Kidney (tissue), 14 donors: Measurements from ENCODE around the gene TMEM114. TPM values are rescaled to one million over a fixed set of nuclear protein-coding genes. Genes with fewer than 3 reads are reported as not detected.

ENCODE experiments used
- DNase-seq, 5 donors: peaks; one replicate each; pipeline ENCODE4 v3.0.0-alpha.2; 2013 to 2020
- FAIRE-seq: peaks from 2 replicates; lab custom pipeline; 2012; peaks lifted over from hg19 to GRCh38; lab: Jason Lieb, UNC
- H3K27ac ChIP-seq, 2 donors: one replicate each; pipeline ENCODE4 v1.7.0; 2013; ENCODE audit warnings: low read depth in 2 of 2, low read length in 2 of 2, inconsistent platforms in 1 of 2
- H3K27me3 ChIP-seq: one replicate; pipeline ENCODE4 v1.7.1; 2013; ENCODE audit warnings: low read length, inconsistent platforms; ENCODE audit not compliant: control insufficient read depth, insufficient read depth
- H3K36me3 ChIP-seq, 3 donors: one replicate each; pipeline versions ENCODE4 v1.7.0 to v1.7.1; 2013; ENCODE audit warnings: low read length in 3 of 3, control low read depth in 1 of 3, inconsistent platforms in 1 of 3; ENCODE audit not compliant: insufficient read depth in 3 of 3, control insufficient read depth in 2 of 3
- H3K4me1 ChIP-seq, 3 donors: one replicate each; pipeline versions ENCODE4 v1.7.0 to v1.7.1; 2013; ENCODE audit warnings: low read length in 3 of 3, inconsistent platforms in 1 of 3, low read depth in 1 of 3; ENCODE audit not compliant: control insufficient read depth in 2 of 3, insufficient read depth in 2 of 3
- H3K4me3 ChIP-seq, 3 donors: one replicate each; pipeline versions ENCODE4 v1.7.0 to v1.8.1; 2013; ENCODE audit warnings: low read length in 3 of 3, control low read depth in 1 of 3, inconsistent platforms in 1 of 3
- H3K9ac ChIP-seq, 3 donors: one replicate each; pipeline versions ENCODE4 v1.7.0 to v1.7.1; 2013; ENCODE audit warnings: low read length in 3 of 3, control low read depth in 1 of 3, inconsistent platforms in 1 of 3
- H3K9me3 ChIP-seq, 3 donors: one replicate each; pipeline versions ENCODE4 v1.7.0 to v1.7.1; 2013; ENCODE audit warnings: low read length in 3 of 3, control low read depth in 1 of 3, inconsistent platforms in 1 of 3; ENCODE audit not compliant: control insufficient read depth in 2 of 3, insufficient read depth in 1 of 3
- intact Hi-C: fragments of 100-400 bp; cut with DNase I; formaldehyde crosslinking; loops from one replicate; pipeline ENCODE4 v1.11.1; 2022
- polyA plus RNA-seq: library from polyadenylated mRNA; stranded (reverse); fragments of 350-450 nt; fragmentation: Illumina TruSeq; extraction: RNeasy Lipid Tissue Mini Kit (QIAGEN cat#74804); gene quantifications from one replicate; pipeline ENCODE4 v1.2.3, GENCODE V29; 2014; ENCODE audit warnings: low read depth, low replicate concordance; ENCODE audit not compliant: insufficient read depth
- total RNA-seq: library from RNA; stranded (reverse); fragmentation: NEBNext Ultra II Directional; extraction: Animal tissue kit (Norgen Biotek cat#: 25700); gene quantifications from one replicate; pipeline ENCODE4 v1.2.1, GENCODE V29; 2021
- TF ChIP-seq, protein P1 (sequence below): IDR thresholded peaks from 3 replicates; pipeline ENCODE4 v1.5.1; 2012; ENCODE audit warnings: mild to moderate bottlenecking, moderate library complexity, borderline replicate concordance; ENCODE audit not compliant: insufficient read depth; ENCODE audit errors: extremely low read depth
- donor health status: control.
- donor health status: control.
- donor health status: control.
- donor health status: control.
- donor health status: control.
- donor health status: DM: yes; HTN: yes; CAD: no.
- donor health status: Normal renal cell carcinoma (clear cell type).

TMEM114 gene
- total and polyA plus RNA-seq, 2 donors from 2014 or later = not detected

DNA sequence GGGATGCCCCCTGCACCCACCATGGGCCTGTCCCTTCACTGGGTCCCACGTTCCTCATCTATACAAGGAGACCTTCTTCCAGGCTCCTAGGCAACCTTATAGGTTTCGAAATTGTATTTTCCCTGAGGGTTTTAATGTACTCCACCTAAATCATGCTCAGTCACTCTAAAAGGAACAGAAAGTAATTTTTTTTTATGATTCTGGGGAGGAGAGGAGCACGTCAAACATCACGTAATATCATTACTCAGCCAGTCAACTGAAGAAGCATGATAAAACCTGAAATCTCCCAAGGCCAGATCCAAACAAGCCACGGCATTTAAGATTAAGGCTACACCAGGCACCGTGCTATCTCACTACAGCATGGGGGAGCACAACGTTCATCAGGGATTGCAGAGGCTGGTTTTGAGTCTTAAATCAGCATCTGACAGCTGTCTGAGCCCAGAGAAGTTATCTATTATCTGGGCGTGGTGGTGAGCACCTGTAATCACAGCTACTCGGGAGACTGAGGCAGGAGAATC lies 3.9 kb upstream of the TMEM114 start:
- intact Hi-C loops = no loop called here
- FAIRE-seq = no peak
- Histone ChIP-seq H3K9me3 (peaks cover 2 to 17% (median 2%) of the 10 kb centered on the region in 3 donors), H3K4me1 (no peaks in the 10 kb centered on the region), H3K27ac (no peak overlapping the region), H3K36me3 (no peaks in the 10 kb centered on the region), H3K4me3 (no peak overlapping the region), H3K9ac (no peak overlapping the region), H3K27me3 (peaks cover 11% of the 10 kb centered on the region)
- no peak for DNase-seq
- TF ChIP-seq, protein P1, sequence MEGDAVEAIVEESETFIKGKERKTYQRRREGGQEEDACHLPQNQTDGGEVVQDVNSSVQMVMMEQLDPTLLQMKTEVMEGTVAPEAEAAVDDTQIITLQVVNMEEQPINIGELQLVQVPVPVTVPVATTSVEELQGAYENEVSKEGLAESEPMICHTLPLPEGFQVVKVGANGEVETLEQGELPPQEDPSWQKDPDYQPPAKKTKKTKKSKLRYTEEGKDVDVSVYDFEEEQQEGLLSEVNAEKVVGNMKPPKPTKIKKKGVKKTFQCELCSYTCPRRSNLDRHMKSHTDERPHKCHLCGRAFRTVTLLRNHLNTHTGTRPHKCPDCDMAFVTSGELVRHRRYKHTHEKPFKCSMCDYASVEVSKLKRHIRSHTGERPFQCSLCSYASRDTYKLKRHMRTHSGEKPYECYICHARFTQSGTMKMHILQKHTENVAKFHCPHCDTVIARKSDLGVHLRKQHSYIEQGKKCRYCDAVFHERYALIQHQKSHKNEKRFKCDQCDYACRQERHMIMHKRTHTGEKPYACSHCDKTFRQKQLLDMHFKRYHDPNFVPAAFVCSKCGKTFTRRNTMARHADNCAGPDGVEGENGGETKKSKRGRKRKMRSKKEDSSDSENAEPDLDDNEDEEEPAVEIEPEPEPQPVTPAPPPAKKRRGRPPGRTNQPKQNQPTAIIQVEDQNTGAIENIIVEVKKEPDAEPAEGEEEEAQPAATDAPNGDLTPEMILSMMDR = no peak

DNA sequence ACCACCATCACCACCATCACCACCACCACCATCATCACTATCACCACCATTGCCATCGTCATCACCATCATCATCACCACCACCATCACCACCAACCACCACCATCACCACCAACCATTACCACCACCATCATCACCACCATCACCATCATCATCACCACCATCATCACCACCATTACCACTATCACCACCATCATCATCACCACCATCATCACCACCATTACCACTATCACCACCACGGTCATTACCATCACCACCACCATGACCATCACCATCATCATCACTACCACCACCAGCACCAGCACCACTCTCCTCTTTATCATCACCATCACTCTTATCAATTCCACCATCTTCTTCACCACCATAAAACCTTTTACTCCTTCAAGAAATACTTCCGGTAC lies 1.1 kb upstream of the TMEM114 start:
- DNase-seq = no peak
- no peaks in the 10 kb centered on the region for H3K36me3 ChIP-seq
- H3K27me3 ChIP-seq = peaks cover 19% of the 10 kb centered on the region
- H3K4me3 ChIP-seq = no peak overlapping the region
- FAIRE-seq = no peak
- no peaks in the 10 kb centered on the region for H3K4me1 ChIP-seq
- H3K27ac ChIP-seq = no peak overlapping the region
- TF ChIP-seq, protein P1 = no peak
- intact Hi-C loops = no loop called here
- peaks cover 2 to 5% (median 2%) of the 10 kb centered on the region in 3 donors for H3K9me3 ChIP-seq
- H3K9ac ChIP-seq = no peak overlapping the region

DNA sequence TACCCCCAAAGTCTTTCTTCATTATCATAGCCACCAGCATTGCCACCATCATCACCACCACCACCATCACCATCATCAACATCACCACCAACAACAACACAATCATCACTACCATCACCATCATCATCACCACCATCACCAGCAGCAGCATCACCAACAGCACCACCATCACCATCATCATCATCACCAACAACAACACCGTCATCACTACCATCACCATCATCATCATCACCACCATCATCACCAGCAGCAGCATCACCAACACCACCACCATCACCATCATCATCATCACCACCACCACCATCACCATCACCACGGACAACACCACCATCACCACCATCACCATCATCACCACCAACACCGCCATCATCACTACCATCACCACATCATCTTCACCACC lies 500 bp upstream of the TMEM114 start:
- Histone ChIP-seq H3K4me1 (no peaks in the 10 kb centered on the region), H3K36me3 (no peaks in the 10 kb centered on the region), H3K4me3 (peak overlapping the region in 1 of 3 donors; percentile 9), H3K9me3 (peaks cover 0 to 2% (median under 1%) of the 10 kb centered on the region in 3 donors), H3K27me3 (peaks cover 19% of the 10 kb centered on the region), H3K27ac (no peak overlapping the region), H3K9ac (no peak overlapping the region)
- TF ChIP-seq, protein P1 = no peak
- intact Hi-C loops = no loop called here
- no peak for FAIRE-seq
- no peak for DNase-seq
